Heart left ventricle (tissue), 13 donors: ENCODE results near the gene SMIM8.

Experiments
- CTCF ChIP-seq, 12 donors: fragments of 200-600 bp; sonication (generic) in 4 of 12; IDR thresholded peaks; one replicate each; pipeline versions ENCODE4 v1.5.0 to v1.8.0; 2018 to 2022; ENCODE audit warnings: antibody characterized with exemption in 12 of 12, mild to moderate bottlenecking in 5 of 12
- POLR2A ChIP-seq, 2 donors: fragments of 450-650 bp; IDR thresholded peaks; one replicate each; pipeline ENCODE4 v1.6.1; 2017; ENCODE audit warnings: antibody characterized with exemption in 2 of 2, mild to moderate bottlenecking in 2 of 2, moderate library complexity in 2 of 2
- donor health status: ischemic (EF 13 %, LVEDD 7.1; RV severe dilation, severe dysfunction).
- donor health status: DM: no; HTN: yes; CAD: no.
- donor health status: DM: no; HTN: no; CAD: no.
- donor health status: ischemic (EF 25% LVEDD 6.9; RV normal size, moderate dysfunction).
- donor health status: ischemic (EF 25% LVEDD 5.7; RV mildly dilated, moderate dysfunction).
- donor health status: ischemic (EF 35%, LVEDD 5.7; RV mildly dilated, moderate dysfunction).
- donor health status: nonischemic (EF 11% LVEDD 7.7; RV severe dilation, severe dysfunction).
- donor health status: DM: yes; HTN: yes; CAD: no.
- donor health status: PGD.
- donor health status: ischemic (EF 29% LVEDD 5.4; RV normal size, mild dysfunction).
- donor health status: nonischemic (EF 23%, LVEDD 6.1; RV moderate dilation, normal function).

- TF ChIP-seq CTCF (IDR thresholded peaks at IDR 0.05), result no peak
- no peak for TF ChIP-seq POLR2A (IDR thresholded peaks at IDR 0.05)
Measured at GRCh38 chr6:87279196-87279595, 43.2 kb upstream of the SMIM8 start.
